Astrocyte of the cerebellum (primary cell): Measurements from ENCODE around the gene HOXA2.

Source experiments
- DNase-seq: peaks from one replicate; pipeline ENCODE4 v3.0.0-alpha.2; 2011; ENCODE audit warnings: low read depth
- H3K4me3 ChIP-seq: 2 replicates; pipeline ENCODE4 v1.5.1; 2011; ENCODE audit warnings: mild to moderate bottlenecking, low read depth, low read length, moderate library complexity
- in situ Hi-C: cut with HindIII; loops from 2 replicates; pipeline ENCODE4 v1.10.0; 2017; ENCODE audit warnings: low sequenced_read_pairs
- TF ChIP-seq, protein P1 (sequence below): IDR thresholded peaks from 2 replicates; pipeline ENCODE4 v1.5.1; 2012; ENCODE audit warnings: low read length, low read depth, moderate library complexity, mild to moderate bottlenecking; ENCODE audit errors: missing control alignments

Gene HOXA2

DNA sequence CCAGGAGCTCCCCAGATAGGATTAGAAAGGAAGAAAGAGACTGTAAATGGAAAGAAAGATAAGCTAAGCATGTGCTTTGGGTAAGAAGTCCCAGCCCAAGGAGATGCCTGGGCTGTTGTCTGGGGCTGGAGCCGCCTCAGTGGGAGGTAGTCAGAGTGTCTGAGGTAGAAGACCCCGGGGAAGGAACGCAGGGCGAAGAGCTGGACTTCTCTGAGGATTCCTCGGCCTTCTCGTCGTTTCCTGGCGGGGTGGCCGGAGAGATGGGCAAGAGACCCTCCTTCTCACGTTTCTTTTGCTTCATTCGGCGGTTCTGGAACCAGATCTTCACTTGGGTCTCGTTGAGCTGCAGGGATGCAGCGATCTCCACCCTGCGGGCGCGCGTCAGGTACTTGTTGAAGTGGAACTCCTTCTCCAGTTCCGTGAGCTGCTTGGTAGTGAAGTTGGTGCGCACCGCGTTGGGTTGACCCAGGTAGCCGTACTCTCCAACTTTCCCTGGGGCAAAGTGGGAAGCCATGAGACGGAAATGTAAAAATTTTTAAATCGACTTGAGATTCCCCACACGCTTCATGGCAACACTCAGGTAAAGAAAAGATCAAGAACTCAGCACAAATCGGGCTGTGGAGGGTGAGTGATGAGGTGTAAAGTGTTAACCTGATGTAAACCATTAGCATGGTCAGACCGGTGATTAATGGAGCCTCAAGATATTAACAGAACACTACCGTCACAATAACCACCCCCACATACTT lies 8.0 kb downstream of the HOXA2 start:
- no peak overlapping the region for H3K4me3 ChIP-seq
- no peak for DNase-seq
- in situ Hi-C loops, result no loop called here
- TF ChIP-seq, protein P1, sequence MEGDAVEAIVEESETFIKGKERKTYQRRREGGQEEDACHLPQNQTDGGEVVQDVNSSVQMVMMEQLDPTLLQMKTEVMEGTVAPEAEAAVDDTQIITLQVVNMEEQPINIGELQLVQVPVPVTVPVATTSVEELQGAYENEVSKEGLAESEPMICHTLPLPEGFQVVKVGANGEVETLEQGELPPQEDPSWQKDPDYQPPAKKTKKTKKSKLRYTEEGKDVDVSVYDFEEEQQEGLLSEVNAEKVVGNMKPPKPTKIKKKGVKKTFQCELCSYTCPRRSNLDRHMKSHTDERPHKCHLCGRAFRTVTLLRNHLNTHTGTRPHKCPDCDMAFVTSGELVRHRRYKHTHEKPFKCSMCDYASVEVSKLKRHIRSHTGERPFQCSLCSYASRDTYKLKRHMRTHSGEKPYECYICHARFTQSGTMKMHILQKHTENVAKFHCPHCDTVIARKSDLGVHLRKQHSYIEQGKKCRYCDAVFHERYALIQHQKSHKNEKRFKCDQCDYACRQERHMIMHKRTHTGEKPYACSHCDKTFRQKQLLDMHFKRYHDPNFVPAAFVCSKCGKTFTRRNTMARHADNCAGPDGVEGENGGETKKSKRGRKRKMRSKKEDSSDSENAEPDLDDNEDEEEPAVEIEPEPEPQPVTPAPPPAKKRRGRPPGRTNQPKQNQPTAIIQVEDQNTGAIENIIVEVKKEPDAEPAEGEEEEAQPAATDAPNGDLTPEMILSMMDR, result no peak

DNA sequence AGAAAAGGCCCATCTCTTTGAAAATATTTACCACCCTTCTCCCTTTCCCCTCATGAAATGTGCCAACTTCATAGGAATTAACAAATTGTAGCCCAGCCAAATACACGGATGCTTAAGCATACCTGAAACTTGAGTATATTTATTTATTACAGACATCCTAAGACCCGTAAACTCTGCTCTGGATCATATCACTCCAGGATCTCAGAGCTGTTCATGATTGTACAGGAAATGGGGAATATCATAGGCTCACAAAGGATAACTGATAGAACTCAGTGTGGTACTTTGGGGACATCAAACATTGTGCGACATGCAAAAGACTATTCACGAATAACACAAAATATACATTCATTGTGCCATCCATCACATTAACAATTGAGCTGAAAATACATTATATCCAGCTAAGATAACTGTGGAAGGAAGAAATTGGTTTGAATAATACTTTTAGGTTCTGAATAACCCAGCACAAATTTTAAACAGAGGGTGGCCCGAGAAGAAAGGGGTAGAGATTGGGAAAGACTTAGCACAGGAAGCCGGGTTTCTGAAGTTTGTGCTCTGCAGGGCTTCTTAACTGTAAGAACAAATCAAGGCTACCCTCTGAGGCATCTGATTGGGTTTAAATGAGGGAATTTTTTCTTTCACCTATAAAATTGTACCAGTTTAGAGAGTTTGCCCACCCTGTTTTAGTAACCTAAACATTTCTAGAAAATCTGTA lies 9.1 kb downstream of the HOXA2 start:
- in situ Hi-C loops, result no loop called here
- no peak for DNase-seq
- TF ChIP-seq, protein P1, result no peak
- no peak overlapping the region for H3K4me3 ChIP-seq

DNA sequence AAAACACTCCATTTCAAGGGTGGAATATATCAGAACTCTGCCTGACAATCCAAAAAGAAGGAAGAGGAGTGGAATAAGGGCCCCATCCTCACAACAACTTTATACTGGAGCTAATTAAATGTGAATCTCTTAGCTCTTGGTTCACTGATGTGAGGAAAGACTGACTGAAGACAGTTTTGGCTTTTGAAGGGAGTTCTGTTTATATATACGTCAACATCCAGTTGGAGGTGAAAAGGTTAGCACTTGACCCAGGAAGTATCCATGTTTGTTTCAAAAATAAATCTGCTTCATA lies 9.7 kb downstream of the HOXA2 start:
- TF ChIP-seq, protein P1, result no peak
- in situ Hi-C loops, result no loop called here
- H3K4me3 ChIP-seq, result no peak overlapping the region
- DNase-seq, result no peak

DNA sequence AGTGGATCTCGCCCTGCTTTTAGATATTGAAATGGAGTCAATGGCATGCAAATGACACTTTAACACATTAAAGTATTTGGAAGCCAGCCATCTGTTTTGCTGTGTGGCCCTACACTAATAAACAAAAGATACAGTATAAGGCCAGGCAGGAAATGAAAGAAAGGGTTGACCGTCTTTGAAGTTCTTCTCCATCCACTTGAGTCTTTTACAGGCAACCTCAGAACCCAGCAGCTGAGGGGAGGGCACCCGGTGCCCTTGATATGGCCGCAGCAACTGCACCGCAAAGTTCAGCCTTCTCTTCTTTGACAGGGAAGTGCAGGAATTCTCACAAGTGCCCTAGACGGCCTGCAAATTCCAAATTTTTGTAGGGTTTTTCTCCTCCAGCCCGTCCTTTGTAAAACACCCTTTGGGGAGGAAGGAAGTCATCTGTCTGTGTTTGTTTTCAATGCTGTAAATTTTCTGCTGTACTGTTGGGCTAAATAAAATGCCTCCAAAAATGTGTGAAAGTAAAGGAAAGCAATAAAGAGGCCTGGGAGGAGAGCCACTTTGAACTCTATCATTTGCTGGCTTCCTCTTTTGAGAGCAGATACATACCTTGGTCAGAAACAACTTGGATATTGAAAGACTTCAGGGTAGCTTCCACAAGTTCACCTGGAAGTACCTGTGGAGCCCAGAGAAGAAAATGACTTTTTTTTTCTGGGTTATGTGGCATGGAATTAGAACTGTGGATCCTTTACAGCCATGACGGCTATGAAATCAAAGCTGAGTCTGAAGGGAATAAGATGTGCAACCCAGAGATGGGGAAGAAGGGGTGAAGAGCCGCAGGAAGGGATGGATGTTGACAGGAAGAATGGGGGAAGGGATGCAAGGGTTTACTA lies 10.3 kb downstream of the HOXA2 start:
- no peak overlapping the region for H3K4me3 ChIP-seq
- in situ Hi-C loops, result no loop called here

DNA sequence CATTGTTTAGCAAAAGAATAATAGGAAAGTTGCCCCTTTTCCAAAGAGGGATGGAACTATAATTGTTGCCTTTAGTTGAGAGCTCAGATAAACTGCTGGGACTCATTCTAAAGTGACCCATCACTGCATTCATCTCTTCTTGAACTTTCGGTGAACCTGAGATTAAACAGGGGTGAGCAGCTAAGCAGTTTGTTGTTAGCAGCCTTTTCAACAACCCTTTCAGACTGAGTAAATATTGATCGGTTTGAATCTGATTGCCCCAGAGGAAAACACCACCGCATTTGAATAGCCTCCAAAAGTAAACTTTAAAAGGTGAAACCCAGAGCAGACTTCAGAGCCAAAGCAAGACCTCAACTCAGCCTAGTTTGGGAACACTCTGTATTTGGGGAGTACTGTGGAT lies 11.4 kb downstream of the HOXA2 start:
- in situ Hi-C loops, result no loop called here
- no peak overlapping the region for H3K4me3 ChIP-seq
- TF ChIP-seq, protein P1, result no peak
- DNase-seq, result no peak

More for the DNA sequence above, 10.3 kb downstream of the HOXA2 start:
- TF ChIP-seq, protein P1, result no peak
- no peak for DNase-seq

DNA sequence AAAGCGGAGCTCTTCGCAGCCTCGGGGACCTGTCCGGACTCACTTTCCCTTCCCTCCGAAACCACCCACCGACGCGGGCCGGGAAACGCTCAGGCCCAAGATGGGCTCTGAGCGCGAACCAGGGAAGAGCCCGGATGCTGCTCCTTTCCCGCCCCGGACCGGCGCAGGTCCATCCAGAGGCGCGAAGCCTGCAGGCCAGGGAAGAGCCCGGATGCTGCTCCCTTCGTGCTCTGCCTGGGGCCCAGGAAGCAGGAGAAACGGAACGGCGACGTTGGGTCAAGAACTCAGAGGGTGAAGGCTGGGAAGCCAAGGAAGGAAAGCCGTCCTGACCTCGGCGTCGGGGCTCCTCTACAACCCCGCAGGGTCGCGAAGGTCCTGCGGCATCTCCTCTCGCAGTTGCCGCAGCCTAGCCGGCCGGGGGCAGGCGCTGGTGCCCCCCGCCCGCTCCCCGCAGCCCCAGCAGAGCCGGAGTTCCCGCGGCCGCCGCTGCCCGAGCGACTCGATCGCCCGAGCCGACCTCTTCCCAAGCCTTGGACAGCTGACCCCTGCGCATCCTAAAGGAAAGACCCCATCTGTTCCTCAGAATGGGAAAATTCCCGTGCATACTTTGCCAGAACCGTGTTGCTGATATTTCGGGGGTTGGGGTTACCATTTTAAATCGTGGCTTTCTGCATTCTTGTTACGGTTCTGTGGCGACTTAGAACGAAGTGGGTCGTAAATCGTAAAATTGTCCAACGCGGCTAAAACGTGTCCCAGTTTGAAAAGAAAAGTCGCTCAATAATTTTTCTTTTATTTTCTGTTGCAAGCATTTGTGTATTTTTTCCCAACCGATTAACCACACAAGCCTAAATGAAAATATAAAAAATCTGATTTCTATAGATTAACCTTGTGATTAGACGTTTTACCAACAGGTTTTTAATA lies 14.2 kb downstream of the HOXA2 start:
- in situ Hi-C loops, result no loop called here
- H3K4me3 ChIP-seq, result no peak overlapping the region
- DNase-seq, result no peak
- TF ChIP-seq, protein P1, result no peak
